GM13976 (cell line): Measurements from ENCODE around the gene TGFB2.

Experiments
- DNase-seq: peaks from one replicate; pipeline ENCODE4 v3.0.0; 2012; ENCODE audit warnings: low spot score
- in situ Hi-C: fragments of 300-500 bp; cut with MboI; formaldehyde crosslinking; loops from one replicate; pipeline ENCODE4 v1.12.0; 2022; ENCODE audit warnings: low sequenced_read_pairs, mixed read lengths, inconsistent platforms; ENCODE audit not compliant: unreplicated experiment
- TF ChIP-seq, protein P1 (sequence below): IDR thresholded peaks from 2 replicates; pipeline ENCODE4 v1.5.1; 2012; ENCODE audit warnings: borderline replicate concordance, mild to moderate bottlenecking; ENCODE audit not compliant: insufficient read depth; ENCODE audit errors: extremely low read depth, missing control alignments, control extremely low read depth

Gene TGFB2

DNA sequence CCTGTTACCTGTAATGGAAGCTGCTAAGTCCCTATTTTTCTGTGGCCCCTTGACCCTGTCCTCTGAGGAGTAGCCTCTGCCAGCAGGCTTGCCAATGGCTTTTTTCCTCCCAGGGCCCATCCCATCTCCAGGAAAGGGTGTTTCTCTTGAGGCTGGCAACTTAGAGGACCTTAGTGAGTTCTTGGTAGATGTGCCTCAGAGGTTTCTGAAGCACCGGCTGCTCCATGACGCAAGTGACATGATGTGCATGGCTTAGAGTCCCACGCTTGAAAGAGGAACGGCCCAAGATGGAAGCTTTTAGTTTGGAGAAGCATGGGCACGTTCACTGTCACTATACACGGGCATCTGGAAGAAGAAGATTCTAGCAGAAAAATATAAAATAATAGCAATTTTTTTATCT lies 63.0 kb downstream of the TGFB2 start:
- no peak for DNase-seq
- TF ChIP-seq, protein P1, sequence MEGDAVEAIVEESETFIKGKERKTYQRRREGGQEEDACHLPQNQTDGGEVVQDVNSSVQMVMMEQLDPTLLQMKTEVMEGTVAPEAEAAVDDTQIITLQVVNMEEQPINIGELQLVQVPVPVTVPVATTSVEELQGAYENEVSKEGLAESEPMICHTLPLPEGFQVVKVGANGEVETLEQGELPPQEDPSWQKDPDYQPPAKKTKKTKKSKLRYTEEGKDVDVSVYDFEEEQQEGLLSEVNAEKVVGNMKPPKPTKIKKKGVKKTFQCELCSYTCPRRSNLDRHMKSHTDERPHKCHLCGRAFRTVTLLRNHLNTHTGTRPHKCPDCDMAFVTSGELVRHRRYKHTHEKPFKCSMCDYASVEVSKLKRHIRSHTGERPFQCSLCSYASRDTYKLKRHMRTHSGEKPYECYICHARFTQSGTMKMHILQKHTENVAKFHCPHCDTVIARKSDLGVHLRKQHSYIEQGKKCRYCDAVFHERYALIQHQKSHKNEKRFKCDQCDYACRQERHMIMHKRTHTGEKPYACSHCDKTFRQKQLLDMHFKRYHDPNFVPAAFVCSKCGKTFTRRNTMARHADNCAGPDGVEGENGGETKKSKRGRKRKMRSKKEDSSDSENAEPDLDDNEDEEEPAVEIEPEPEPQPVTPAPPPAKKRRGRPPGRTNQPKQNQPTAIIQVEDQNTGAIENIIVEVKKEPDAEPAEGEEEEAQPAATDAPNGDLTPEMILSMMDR = no peak
- in situ Hi-C loops = no loop called here

DNA sequence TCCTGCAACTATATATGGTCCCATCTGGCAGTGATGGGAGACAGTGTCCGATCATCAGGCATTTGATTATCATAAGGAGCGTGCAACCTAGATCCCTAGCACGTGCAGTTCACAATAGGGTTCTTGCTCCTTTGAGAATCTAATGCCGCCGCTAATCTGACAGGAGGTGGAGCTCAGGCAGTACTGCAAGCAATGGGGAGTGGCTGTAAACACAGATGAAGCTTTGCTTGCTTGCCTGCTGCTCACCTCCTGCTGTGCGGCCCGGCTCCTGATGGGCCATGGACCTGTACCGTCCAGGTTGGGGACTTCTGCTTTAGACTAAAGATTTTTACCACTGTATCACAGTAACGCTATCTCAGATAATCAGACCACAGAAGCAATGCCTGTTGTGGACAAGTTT lies 63.8 kb downstream of the TGFB2 start:
- in situ Hi-C loops = no loop called here
- TF ChIP-seq, protein P1 = no peak
- no peak for DNase-seq

DNA sequence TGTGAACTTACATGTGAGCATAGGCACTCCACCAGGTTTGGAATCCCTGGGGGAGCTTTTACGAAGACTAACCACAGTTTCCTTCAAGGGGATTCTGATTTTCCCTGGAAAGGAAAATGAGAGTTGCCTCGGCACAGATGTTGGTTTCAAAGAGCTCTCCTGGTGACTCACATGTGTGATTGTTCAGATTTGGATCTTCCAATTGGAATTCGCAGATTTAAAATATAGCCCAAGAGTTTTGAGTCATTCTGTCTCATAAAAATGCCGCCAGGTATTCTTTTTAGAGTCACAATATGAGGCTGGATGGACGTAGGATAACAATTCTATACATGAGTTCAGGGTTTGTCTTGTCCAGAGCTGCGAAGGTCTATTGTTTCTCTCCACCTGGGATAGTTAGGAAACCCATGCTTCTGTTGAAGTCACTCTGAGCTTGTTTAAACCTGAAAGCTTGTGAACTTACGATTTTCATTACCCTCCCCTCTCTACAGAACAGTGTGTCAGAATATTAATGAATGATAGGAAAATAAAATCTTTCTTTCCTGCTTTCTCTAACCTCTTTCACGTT lies 64.9 kb downstream of the TGFB2 start:
- TF ChIP-seq, protein P1 = no peak
- DNase-seq = no peak
- in situ Hi-C loops = no loop called here

DNA sequence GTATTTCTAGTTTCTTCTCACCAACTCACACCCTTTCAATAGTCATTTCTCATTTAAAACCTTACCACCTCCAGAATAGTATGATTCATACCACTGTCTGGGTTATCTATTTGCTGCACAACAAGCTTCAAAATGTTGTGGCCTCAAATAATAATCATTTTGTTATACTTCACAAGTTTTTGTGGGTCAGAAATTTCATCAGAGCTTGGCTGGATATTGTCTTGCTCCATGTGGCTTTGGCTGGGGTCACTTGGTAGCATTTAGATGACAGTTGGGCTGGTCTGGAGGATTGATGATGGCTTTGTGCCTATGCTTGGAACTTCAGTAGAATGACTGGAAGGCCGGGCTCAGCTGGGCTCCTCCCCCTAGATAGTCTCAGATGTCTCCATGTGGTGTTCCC lies 66.0 kb downstream of the TGFB2 start:
- DNase-seq = no peak
- in situ Hi-C loops = no loop called here
- TF ChIP-seq, protein P1 = no peak

DNA sequence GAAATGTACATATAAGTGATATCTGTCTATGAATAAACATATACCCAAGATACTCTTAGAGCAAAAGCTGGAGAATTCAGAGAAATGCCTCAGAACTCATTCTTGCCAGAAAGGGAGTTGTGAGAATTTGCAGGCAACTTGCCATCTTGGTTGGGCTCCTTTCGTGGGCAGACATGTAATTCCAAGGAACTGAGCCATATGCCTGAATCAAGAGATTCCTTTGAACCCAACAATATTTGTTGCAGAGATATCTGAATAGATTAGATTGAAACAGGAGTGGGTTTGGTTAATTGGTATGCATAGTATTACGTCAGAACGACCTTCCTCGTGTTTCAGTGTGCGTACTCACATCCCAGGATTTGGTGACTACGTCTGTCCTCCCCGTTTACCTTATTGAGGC lies 67.0 kb downstream of the TGFB2 start:
- in situ Hi-C loops = no loop called here
- DNase-seq = no peak
- TF ChIP-seq, protein P1 = no peak

DNA sequence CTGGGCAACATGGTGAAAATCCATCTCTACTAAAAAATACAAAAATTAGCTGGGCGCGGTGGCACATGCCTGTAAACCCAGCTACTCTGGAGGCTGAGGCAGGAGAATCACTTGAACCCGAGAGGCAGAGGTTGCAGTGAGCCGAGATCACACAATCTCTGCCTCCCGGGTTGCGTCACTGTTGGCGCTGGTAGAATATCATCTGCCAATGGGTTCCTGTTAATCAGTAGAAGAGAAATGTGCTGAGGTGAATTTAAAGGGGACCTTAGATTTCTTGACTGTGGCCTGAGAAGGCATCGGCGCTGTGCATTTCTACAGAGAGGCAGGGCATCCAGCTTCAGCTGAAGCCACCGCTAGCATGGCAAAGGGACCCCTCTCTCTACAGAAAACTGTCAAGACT lies 68.0 kb downstream of the TGFB2 start:
- TF ChIP-seq, protein P1 = no peak
- no peak for DNase-seq
- in situ Hi-C loops = no loop called here
